Ecto neural progenitor cell (in vitro differentiated cells): ENCODE measurements around the gene DIP2A.
"Not testable (repeated sequence)": the region's sequence is repeated elsewhere in the genome, so short reads cannot be mapped to it uniquely, and the experiment has no call there.

Experiments
- DNase-seq: peaks from one replicate; pipeline ENCODE4 v3.0.0-alpha.2; 2018; ENCODE audit warnings: low spot score

The DIP2A gene

GRCh38 chr21:46555225-46555617 lies 96.5 kb downstream of the DIP2A start:
- no peak for DNase-seq

GRCh38 chr21:46555678-46556077 lies 97.0 kb downstream of the DIP2A start:
- no peak for DNase-seq

GRCh38 chr21:46556802-46557201 lies 98.1 kb downstream of the DIP2A start:
- no peak for DNase-seq

- peak; percentile 39 for DNase-seq
Measured at GRCh38 chr21:46557469-46557868, 98.8 kb downstream of the DIP2A start.

GRCh38 chr21:46557919-46558392 lies 99.3 kb downstream of the DIP2A start:
- DNase-seq: peak; percentile 35

- DNase-seq: no peak
Measured at GRCh38 chr21:46559291-46559983, 100.7 kb downstream of the DIP2A start.

GRCh38 chr21:46560568-46561444 lies 102.1 kb downstream of the DIP2A start:
- DNase-seq: no peak

GRCh38 chr21:46561445-46562090 lies 102.9 kb downstream of the DIP2A start:
- no peak for DNase-seq

GRCh38 chr21:46562472-46562871 lies 103.8 kb downstream of the DIP2A start:
- no peak for DNase-seq

- no peak for DNase-seq
Measured at GRCh38 chr21:46562964-46563607, 104.4 kb downstream of the DIP2A start.

GRCh38 chr21:46564391-46564790 lies 105.7 kb downstream of the DIP2A start:
- no peak for DNase-seq

- no peak for DNase-seq
Measured at GRCh38 chr21:46567348-46567747, 108.7 kb downstream of the DIP2A start.

- DNase-seq: no peak
Measured at GRCh38 chr21:46568562-46568961, 109.9 kb downstream of the DIP2A start.

GRCh38 chr21:46569081-46569480 lies 110.4 kb downstream of the DIP2A start:
- no peak for DNase-seq

GRCh38 chr21:46570119-46570518 lies 111.4 kb downstream of the DIP2A start:
- DNase-seq: no peak

GRCh38 chr21:46570631-46571030 lies 111.9 kb downstream of the DIP2A start:
- DNase-seq: no peak

GRCh38 chr21:46572850-46573249 lies 114.2 kb downstream of the DIP2A start:
- DNase-seq: no peak

- not testable (repeated sequence) for DNase-seq
Measured at GRCh38 chr21:46577786-46578185, 119.1 kb downstream of the DIP2A start.

- not testable (repeated sequence) for DNase-seq
Measured at GRCh38 chr21:46579394-46579793, 120.7 kb downstream of the DIP2A start.

GRCh38 chr21:46581780-46582307 lies 123.2 kb downstream of the DIP2A start:
- DNase-seq: no peak

GRCh38 chr21:46585191-46585953 lies 126.7 kb downstream of the DIP2A start:
- DNase-seq: no peak
